Stimulated activated CD8-positive, alpha-beta memory T cell treated with anti-CD3 and anti-CD28 coated beads, Interleukin-7, amount 100 ng/mL, for 4 hours (primary cell): ENCODE results near the gene SANBR.

Source experiments
- DNase-seq, 2 donors: peaks; one replicate each; pipeline ENCODE4 v3.0.0-alpha.2; 2020; ENCODE audit warnings: low read depth in 2 of 2

The SANBR gene

DNA sequence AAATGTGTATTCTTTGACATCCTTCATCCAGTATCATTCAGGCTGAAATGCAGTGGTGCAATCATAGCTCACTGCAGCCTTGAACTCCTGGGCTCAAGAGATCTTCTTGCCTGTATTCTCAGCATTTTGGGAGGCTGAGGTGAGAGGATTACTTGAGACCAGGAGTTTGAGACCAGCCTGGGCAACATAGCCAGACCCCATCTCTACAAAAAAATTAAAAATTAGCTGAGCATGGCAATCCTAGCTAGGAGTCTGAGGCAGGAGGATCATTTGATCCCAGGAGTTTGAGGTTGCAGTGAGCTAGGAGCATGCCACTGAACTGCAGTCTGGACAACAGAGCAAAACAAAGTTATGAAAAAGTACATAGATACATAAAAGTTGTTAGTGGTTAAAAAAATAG, 24.1 kb downstream of the SANBR start:
- no peak for DNase-seq

DNA sequence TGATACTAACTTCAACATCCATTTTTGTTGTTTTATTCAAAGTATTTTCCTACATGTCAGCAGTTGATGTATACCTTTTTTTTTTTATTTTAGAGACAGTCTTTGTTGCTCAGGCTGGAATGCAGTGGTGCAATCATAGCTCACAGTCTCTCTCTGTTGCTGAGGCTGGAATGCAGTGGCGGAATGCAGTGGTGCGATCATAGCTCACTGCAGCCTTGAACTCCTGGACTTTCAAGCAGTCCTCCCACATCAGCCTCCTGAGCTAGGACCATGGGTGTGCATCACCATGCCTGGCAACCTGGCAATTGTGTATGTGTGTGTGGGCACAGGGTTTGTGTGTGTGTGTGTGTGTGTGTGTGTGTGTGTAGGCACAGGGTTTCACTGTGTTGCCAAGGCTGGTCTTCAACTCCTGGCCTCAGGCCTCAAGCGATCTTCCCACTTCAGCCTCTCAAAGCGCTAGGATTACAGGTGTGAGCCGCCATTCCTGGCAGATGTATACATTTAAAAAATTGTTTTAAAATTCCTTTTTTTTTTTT, 24.8 kb downstream of the SANBR start:
- no peak for DNase-seq

DNA sequence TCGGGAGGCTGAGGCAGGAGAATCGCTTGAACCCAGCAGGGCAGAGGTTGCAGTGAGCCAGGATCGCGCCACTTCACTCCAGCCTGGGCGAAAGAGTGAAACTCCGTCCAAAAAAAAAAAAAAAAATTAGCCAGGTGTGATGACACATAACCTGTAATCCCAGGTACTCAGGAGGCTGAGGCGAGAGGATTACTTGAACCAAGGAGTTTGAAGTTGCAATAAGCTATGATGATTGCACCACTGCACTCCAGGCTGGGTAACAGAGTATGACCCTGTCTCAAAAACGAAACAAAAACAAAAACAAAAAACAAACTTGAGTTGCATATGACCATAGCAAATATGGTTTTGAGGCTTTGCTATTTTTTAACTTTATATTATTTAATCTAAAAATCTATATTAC, 25.8 kb downstream of the SANBR start:
- no peak for DNase-seq

DNA sequence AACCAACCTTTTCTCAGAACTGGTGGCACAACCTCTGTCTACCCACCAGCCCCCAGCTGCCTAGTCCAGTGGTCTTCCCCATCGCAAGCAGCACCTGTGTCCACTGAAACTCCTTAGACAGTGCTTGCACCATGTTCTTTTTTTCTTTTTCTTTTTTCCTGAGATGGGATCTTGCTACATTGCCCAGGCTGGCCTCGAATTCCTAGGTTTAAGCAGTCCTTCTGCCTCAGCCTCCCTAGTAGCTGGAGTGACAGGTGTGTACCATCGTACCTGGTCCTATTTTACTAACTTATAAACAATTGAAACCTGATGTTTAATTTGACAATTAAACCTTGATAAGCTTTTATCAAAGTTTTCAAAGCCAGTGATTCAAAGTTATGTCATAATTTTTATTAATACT, 30.8 kb downstream of the SANBR start:
- no peak for DNase-seq

DNA sequence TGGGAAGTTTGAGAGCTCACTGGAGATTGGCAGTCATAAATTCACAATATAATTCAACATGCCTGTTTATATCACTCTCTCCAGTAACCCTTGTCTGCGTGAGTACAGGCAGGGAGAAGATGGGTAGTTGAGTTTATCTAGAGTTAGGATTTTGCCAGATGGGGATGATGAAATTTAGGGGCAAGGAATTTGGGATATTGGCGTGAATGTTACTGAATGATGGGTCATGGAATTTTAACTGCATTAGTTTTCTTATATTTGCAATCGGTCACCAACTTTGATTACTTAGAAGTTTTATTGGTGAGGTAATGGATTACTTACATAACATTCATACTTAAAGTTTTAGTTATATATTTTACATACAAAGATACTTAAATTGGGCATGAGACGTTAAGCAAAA, 35.1 kb downstream of the SANBR start:
- DNase-seq, result no peak

DNA sequence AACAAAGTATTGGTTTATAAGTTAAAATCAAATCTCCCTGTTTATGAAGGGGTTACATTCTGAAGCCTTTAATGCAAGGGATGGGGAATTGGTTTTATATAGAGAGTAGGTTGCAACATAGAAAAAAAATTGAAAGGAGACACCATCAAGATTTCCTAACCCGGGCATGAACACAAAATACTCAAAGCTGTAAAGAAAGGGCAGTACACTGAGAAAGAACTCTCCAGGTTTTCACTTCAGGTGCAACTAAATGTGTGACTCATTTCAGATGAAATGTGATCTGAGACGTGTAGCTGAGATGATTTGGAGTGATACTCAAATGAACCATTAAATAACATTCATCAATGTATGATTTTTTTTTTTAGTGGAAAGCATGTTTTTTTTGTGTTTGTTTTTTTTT, 43.6 kb downstream of the SANBR start:
- DNase-seq, result no peak

DNA sequence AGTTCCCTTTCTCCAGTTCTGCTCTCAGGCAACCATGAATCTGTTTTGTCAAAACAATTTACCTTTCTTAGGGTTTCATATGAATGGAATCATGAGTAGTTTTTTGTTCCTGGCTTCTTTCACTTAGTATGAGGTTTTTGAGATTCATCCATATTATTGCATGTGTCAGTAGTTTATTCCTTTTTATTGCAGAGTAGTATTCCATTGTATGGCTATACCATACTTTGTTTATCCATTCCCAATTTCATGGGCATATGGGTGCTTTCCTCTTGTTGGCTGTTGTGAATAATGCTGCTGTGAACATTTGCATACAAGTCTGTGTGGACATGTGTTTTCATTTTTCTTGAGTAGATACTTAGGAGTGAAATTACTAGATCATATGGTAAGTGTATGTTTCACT, 46.0 kb downstream of the SANBR start:
- no peak for DNase-seq

DNA sequence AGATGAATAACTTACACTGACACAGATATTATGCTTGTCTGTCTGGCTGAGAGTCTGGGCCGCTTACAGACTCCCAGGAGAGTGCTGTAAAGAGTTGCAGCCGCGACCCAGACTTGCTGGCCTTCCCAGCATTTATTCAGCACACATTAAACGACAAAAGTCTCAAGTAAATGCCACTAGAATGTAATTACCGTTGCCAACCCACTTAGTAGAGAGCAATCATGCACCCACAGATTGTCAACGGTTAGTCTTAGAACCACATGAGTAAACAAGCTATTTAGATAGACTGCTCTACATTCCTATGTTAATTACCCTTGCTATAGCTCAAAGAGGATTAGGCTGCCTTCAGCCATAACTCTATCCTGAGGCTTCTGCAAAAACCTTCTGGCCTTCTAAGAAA, 48.5 kb downstream of the SANBR start:
- no peak for DNase-seq
